Measurements from ENCODE around the gene KAZN.

GRCh38 chr1:14865106-14865505, 266.6 kb downstream of the KAZN start:
- TF ChIP-seq CTCF (IDR thresholded peaks at IDR 0.05), result no peak
- TF ChIP-seq POLR2A (IDR thresholded peaks at IDR 0.05), result no peak
